Neural progenitor cell (in vitro differentiated cells): ENCODE data around the gene RBM6. TPM values are rescaled to one million over a fixed set of nuclear protein-coding genes. Genes with fewer than 3 reads are reported as not detected.

Experiments
- DNase-seq: peaks from one replicate; pipeline ENCODE4 v3.0.0-alpha.2; 2016; ENCODE audit warnings: low spot score
- H2AFZ ChIP-seq: fragments of 200-600 bp; sonication (generic); replicated peaks from 2 replicates; pipeline ENCODE4 v1.6.1; 2016; ENCODE audit warnings: antibody characterized with exemption
- H3F3A ChIP-seq: fragments of 200-600 bp; sonication (generic); 2 replicates; pipeline ENCODE4 v1.6.1; 2016; ENCODE audit warnings: antibody characterized with exemption, low read depth
- H3K27ac ChIP-seq: fragments of 200-600 bp; sonication (generic); 2 replicates; pipeline ENCODE4 v1.5.1; 2016; ENCODE audit warnings: mild to moderate bottlenecking
- H3K27me3 ChIP-seq: fragments of 200-600 bp; sonication (generic); 2 replicates; pipeline ENCODE4 v1.6.1; 2016; ENCODE audit warnings: mild to moderate bottlenecking, moderate library complexity
- H3K36me3 ChIP-seq: fragments of 200-600 bp; sonication (generic); 2 replicates; pipeline ENCODE4 v1.5.1; 2016
- H3K4me1 ChIP-seq: fragments of 200-600 bp; sonication (generic); 2 replicates; pipeline ENCODE4 v1.6.1; 2016; ENCODE audit warnings: mixed run types
- H3K4me2 ChIP-seq: fragments of 200-600 bp; sonication (generic); 2 replicates; pipeline ENCODE4 v1.6.1; 2016
- H3K4me3 ChIP-seq: fragments of 200-600 bp; sonication (generic); 2 replicates; pipeline ENCODE4 v1.5.1; 2016
- H3K79me2 ChIP-seq: fragments of 200-600 bp; sonication (generic); 2 replicates; pipeline ENCODE4 v1.6.1; 2016; ENCODE audit warnings: low read depth
- H3K9ac ChIP-seq: fragments of 200-600 bp; sonication (generic); 2 replicates; pipeline ENCODE4 v1.6.1; 2016
- H3K9me3 ChIP-seq: fragments of 200-600 bp; sonication (generic); 2 replicates; pipeline ENCODE4 v1.5.1; 2016; ENCODE audit warnings: low read depth
- H4K20me1 ChIP-seq: fragments of 200-600 bp; sonication (generic); 2 replicates; pipeline ENCODE4 v1.6.1; 2016; ENCODE audit warnings: low read depth
- H3K27ac Mint-ChIP-seq: 3 replicates; pipeline ENCODE4 v1.8.0; 2021; ENCODE audit warnings: mixed read lengths
- H3K27me3 Mint-ChIP-seq: 2 replicates; pipeline ENCODE4 v1.8.0; 2022; ENCODE audit warnings: low read depth, mild to moderate bottlenecking, inconsistent platforms, moderate library complexity, mixed read lengths; ENCODE audit not compliant: insufficient read depth
- H3K36me3 Mint-ChIP-seq: 3 replicates; pipeline ENCODE4 v1.8.0; 2021; ENCODE audit warnings: mixed read lengths
- H3K4me1 Mint-ChIP-seq: 3 replicates; pipeline ENCODE4 v1.8.0; 2021; ENCODE audit warnings: mixed read lengths
- H3K4me3 Mint-ChIP-seq: 3 replicates; pipeline ENCODE4 v1.8.0; 2021; ENCODE audit warnings: mild to moderate bottlenecking, moderate library complexity, mixed read lengths
- H3K9me3 Mint-ChIP-seq: 3 replicates; pipeline ENCODE4 v1.8.0; 2020; ENCODE audit warnings: mixed read lengths
- EZH2 ChIP-seq: fragments of 200-600 bp; sonication (generic); IDR thresholded peaks from 2 replicates; pipeline ENCODE4 v1.6.1; 2017; ENCODE audit warnings: antibody characterized with exemption, mild to moderate bottlenecking, moderate library complexity
- EZH2phosphoT487 ChIP-seq: fragments of 200-600 bp; sonication (generic); IDR thresholded peaks from 2 replicates; pipeline ENCODE4 v1.6.1; 2017; ENCODE audit warnings: antibody characterized with exemption
- total RNA-seq: library from RNA; depleted of rRNA; stranded (reverse); fragments of >200 nt; gene quantifications from 2 replicates; pipeline ENCODE4 v1.2.3, GENCODE V29; 2015; ENCODE audit warnings: low replicate concordance
- TF ChIP-seq, protein P1 (sequence below): fragments of 200-600 bp; sonication (generic); IDR thresholded peaks from 2 replicates; pipeline ENCODE4 v1.5.1; 2017; ENCODE audit warnings: antibody characterized with exemption, mild to moderate bottlenecking

The RBM6 gene
- total RNA-seq, 1 donor from 2014 or later = 170 TPM

GRCh38 chr3:50117120-50117519 lies 177.2 kb downstream of the RBM6 start:
- no peaks in the 10 kb centered on the region for H3K4me1 ChIP-seq
- TF ChIP-seq EZH2phosphoT487 (no peak), EZH2 (no peak)
- TF ChIP-seq, protein P1, sequence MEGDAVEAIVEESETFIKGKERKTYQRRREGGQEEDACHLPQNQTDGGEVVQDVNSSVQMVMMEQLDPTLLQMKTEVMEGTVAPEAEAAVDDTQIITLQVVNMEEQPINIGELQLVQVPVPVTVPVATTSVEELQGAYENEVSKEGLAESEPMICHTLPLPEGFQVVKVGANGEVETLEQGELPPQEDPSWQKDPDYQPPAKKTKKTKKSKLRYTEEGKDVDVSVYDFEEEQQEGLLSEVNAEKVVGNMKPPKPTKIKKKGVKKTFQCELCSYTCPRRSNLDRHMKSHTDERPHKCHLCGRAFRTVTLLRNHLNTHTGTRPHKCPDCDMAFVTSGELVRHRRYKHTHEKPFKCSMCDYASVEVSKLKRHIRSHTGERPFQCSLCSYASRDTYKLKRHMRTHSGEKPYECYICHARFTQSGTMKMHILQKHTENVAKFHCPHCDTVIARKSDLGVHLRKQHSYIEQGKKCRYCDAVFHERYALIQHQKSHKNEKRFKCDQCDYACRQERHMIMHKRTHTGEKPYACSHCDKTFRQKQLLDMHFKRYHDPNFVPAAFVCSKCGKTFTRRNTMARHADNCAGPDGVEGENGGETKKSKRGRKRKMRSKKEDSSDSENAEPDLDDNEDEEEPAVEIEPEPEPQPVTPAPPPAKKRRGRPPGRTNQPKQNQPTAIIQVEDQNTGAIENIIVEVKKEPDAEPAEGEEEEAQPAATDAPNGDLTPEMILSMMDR = no peak
- H3K4me1 Mint-ChIP-seq = no peaks in the 10 kb centered on the region
- H3K4me3 Mint-ChIP-seq = no peak overlapping the region
- H3K4me2 ChIP-seq = no peak overlapping the region
- no peaks in the 10 kb centered on the region for H3K9me3 ChIP-seq
- H2AFZ ChIP-seq = no peak overlapping the region
- no peak for DNase-seq
- no peaks in the 10 kb centered on the region for H3K27me3 ChIP-seq
- no peak overlapping the region for H3K27ac Mint-ChIP-seq
- peaks cover 28% of the 10 kb centered on the region for H3K36me3 ChIP-seq
- H3K9me3 Mint-ChIP-seq = no peaks in the 10 kb centered on the region
- no peak overlapping the region for H3K9ac ChIP-seq
- H3K27ac ChIP-seq = no peak overlapping the region
- H4K20me1 ChIP-seq = peaks cover 26% of the 10 kb centered on the region
- no peak overlapping the region for H3K4me3 ChIP-seq
- peaks cover 42% of the 10 kb centered on the region for H3K36me3 Mint-ChIP-seq
- H3F3A ChIP-seq = peaks cover 50% of the 10 kb centered on the region
- H3K27me3 Mint-ChIP-seq = no peaks in the 10 kb centered on the region
- no peaks in the 10 kb centered on the region for H3K79me2 ChIP-seq

DNA sequence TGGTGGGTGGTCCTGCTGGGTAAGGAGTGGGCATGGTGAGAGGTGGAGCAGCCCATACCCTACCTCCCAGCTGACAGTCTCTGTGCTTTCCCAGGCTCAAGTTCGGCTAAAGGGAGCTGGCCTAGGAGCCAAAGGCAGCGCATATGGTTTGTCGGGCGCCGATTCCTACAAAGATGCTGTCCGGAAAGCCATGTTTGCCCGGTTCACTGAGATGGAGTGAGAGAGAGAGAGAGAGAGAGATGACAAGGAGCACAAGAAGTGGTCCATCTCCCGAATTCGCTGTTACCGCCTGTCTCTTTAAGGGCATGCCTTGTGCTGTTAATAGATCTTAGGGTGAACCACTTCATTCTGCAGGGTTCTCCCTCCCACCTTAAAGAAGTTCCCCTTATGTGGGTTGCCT lies 178.3 kb downstream of the RBM6 start:
- peaks cover 16% of the 10 kb centered on the region for H4K20me1 ChIP-seq
- Mint-ChIP-seq H3K27me3 (peaks cover 2% of the 10 kb centered on the region), H3K36me3 (peaks cover 38% of the 10 kb centered on the region), H3K4me3 (no peak overlapping the region), H3K9me3 (no peaks in the 10 kb centered on the region), H3K4me1 (peaks cover 2% of the 10 kb centered on the region), H3K27ac (no peak overlapping the region)
- no peak overlapping the region for H3K4me3 ChIP-seq
- no peak for DNase-seq
- no peaks in the 10 kb centered on the region for H3K27me3 ChIP-seq
- no peaks in the 10 kb centered on the region for H3K4me1 ChIP-seq
- H3F3A ChIP-seq = peaks cover 50% of the 10 kb centered on the region
- no peak overlapping the region for H3K4me2 ChIP-seq
- TF ChIP-seq, protein P1 = no peak
- TF ChIP-seq EZH2 (no peak), EZH2phosphoT487 (no peak)
- H3K9ac ChIP-seq = no peak overlapping the region
- H3K9me3 ChIP-seq = no peaks in the 10 kb centered on the region
- H2AFZ ChIP-seq = no peak overlapping the region
- no peaks in the 10 kb centered on the region for H3K79me2 ChIP-seq
- H3K27ac ChIP-seq = no peak overlapping the region
- peaks cover 18% of the 10 kb centered on the region for H3K36me3 ChIP-seq

GRCh38 chr3:50119786-50120185 lies 179.8 kb downstream of the RBM6 start:
- H3F3A ChIP-seq = peaks cover 49% of the 10 kb centered on the region
- Mint-ChIP-seq H3K36me3 (peaks cover 30% of the 10 kb centered on the region), H3K9me3 (no peaks in the 10 kb centered on the region), H3K27me3 (peaks cover 2% of the 10 kb centered on the region), H3K4me3 (no peak overlapping the region), H3K4me1 (peaks cover 11% of the 10 kb centered on the region), H3K27ac (no peak overlapping the region)
- H2AFZ ChIP-seq = no peak overlapping the region
- H3K27ac ChIP-seq = no peak overlapping the region
- peaks cover 12% of the 10 kb centered on the region for H3K4me1 ChIP-seq
- H3K36me3 ChIP-seq = peaks cover 13% of the 10 kb centered on the region
- no peak for TF ChIP-seq EZH2
- TF ChIP-seq, protein P1 = no peak
- TF ChIP-seq EZH2phosphoT487 = no peak
- H3K9ac ChIP-seq = no peak overlapping the region
- H3K9me3 ChIP-seq = no peaks in the 10 kb centered on the region
- DNase-seq = no peak
- H3K79me2 ChIP-seq = no peaks in the 10 kb centered on the region
- H3K4me3 ChIP-seq = no peak overlapping the region
- H4K20me1 ChIP-seq = peaks cover 12% of the 10 kb centered on the region
- H3K27me3 ChIP-seq = no peaks in the 10 kb centered on the region
- H3K4me2 ChIP-seq = no peak overlapping the region
